Right atrium auricular region (tissue), 2 donors: ENCODE data around the gene GRIN3B. TPM values are rescaled to one million over a fixed set of nuclear protein-coding genes. Genes with fewer than 3 reads are reported as not detected.

Experiments used
- DNase-seq: peaks from one replicate; pipeline ENCODE4 v3.0.0-alpha.2; 2019; ENCODE audit warnings: low spot score
- H3K27ac ChIP-seq, 2 donors: fragments of 200-600 bp; sonication (generic); 1 replicate in 1 of 2; 2 replicates in 1 of 2; pipeline ENCODE4 v1.5.1; 2016 to 2019
- H3K27me3 ChIP-seq, 2 donors: fragments of 200-600 bp; sonication (generic); one replicate each; pipeline versions ENCODE4 v1.5.1 to v1.6.0; 2017 to 2019
- H3K36me3 ChIP-seq: fragments of 200-600 bp; sonication (generic); one replicate; pipeline ENCODE4 v1.5.1; 2016
- H3K4me1 ChIP-seq, 2 donors: fragments of 200-600 bp; sonication (generic); one replicate each; pipeline versions ENCODE4 v1.5.1 to v1.6.0; 2017 to 2019
- H3K4me3 ChIP-seq, 2 donors: fragments of 200-600 bp; sonication (generic); 1 replicate in 1 of 2; 2 replicates in 1 of 2; pipeline ENCODE4 v1.5.1; 2017 to 2019; ENCODE audit warnings: mild to moderate bottlenecking in 1 of 2, moderate library complexity in 1 of 2
- H3K9me3 ChIP-seq, 2 donors: fragments of 200-600 bp; sonication (generic); one replicate each; pipeline ENCODE4 v1.5.1; 2019
- CTCF ChIP-seq, 2 donors: fragments of 200-600 bp; sonication (generic); IDR thresholded peaks; one replicate each; pipeline ENCODE4 v1.5.1; 2019; ENCODE audit warnings: antibody characterized with exemption in 2 of 2
- total RNA-seq, 2 donors: library from RNA; depleted of rRNA; stranded (reverse); fragments of >200 nt; gene quantifications; one replicate each; pipeline ENCODE4 v1.1.0, GENCODE V29; 2016

Gene GRIN3B
- total RNA-seq, 2 donors from 2014 or later = 0.12 TPM; not detected in 1

GRCh38 chr19:991174-991931, 8.9 kb upstream of the GRIN3B start:
- no peak for DNase-seq
- TF ChIP-seq CTCF (IDR thresholded peaks at IDR 0.05) = no peak
- Histone ChIP-seq H3K9me3 (no peaks in the 10 kb centered on the region), H3K36me3 (peaks cover 34% of the 10 kb centered on the region), H3K4me3 (no peak overlapping the region), H3K27me3 (no peaks in the 10 kb centered on the region), H3K4me1 (peaks cover 0 to 7% of the 10 kb centered on the region in 2 donors), H3K27ac (no peak overlapping the region)

- no peaks in the 10 kb centered on the region for H3K9me3 ChIP-seq
- TF ChIP-seq CTCF (IDR thresholded peaks at IDR 0.05) = no peak
- H3K27ac ChIP-seq = no peak overlapping the region
- peaks cover 0 to 11% of the 10 kb centered on the region in 2 donors for H3K4me1 ChIP-seq
- H3K36me3 ChIP-seq = peaks cover 34% of the 10 kb centered on the region
- no peak for DNase-seq
- no peak overlapping the region for H3K4me3 ChIP-seq
- no peaks in the 10 kb centered on the region for H3K27me3 ChIP-seq
Observed at GRCh38 chr19:991932-992669, 8.1 kb upstream of the GRIN3B start.

- Histone ChIP-seq H3K27me3 (peaks cover 0 to under 1% of the 10 kb centered on the region in 2 donors), H3K36me3 (peaks cover 34% of the 10 kb centered on the region), H3K9me3 (no peaks in the 10 kb centered on the region), H3K4me3 (no peak overlapping the region), H3K4me1 (peaks cover 0 to 11% of the 10 kb centered on the region in 2 donors), H3K27ac (no peak overlapping the region)
- TF ChIP-seq CTCF (IDR thresholded peaks at IDR 0.05) = no peak
- no peak for DNase-seq
Observed at GRCh38 chr19:992670-993055, 7.6 kb upstream of the GRIN3B start.

GRCh38 chr19:993361-993830, 6.8 kb upstream of the GRIN3B start:
- H3K27me3 ChIP-seq = peaks cover 0 to 8% of the 10 kb centered on the region in 2 donors
- H3K4me1 ChIP-seq = peaks cover 0 to 11% of the 10 kb centered on the region in 2 donors
- no peaks in the 10 kb centered on the region for H3K9me3 ChIP-seq
- no peak overlapping the region for H3K27ac ChIP-seq
- TF ChIP-seq CTCF (IDR thresholded peaks at IDR 0.05) = no peak
- no peak overlapping the region for H3K4me3 ChIP-seq
- H3K36me3 ChIP-seq = peaks cover 31% of the 10 kb centered on the region
- no peak for DNase-seq

- Histone ChIP-seq H3K36me3 (peaks cover 28% of the 10 kb centered on the region), H3K27ac (no peak overlapping the region), H3K27me3 (peaks cover 0 to 9% of the 10 kb centered on the region in 2 donors), H3K4me3 (no peak overlapping the region), H3K4me1 (peaks cover 0 to 11% of the 10 kb centered on the region in 2 donors), H3K9me3 (no peaks in the 10 kb centered on the region)
- no peak for TF ChIP-seq CTCF (IDR thresholded peaks at IDR 0.05)
- no peak for DNase-seq
Observed at GRCh38 chr19:993831-994393, 6.3 kb upstream of the GRIN3B start.
